Cardiac fibroblast (primary cell): ENCODE measurements around the gene PDCD1.

Experiments used
- DNase-seq, 2 donors: peaks; one replicate each; pipeline versions ENCODE4 v3.0.0 to v3.0.0-alpha.2; 2010; ENCODE audit warnings: low read depth in 2 of 2
- H3K4me3 ChIP-seq, 2 donors: replicated peaks in 1 of 2; 1 replicate in 1 of 2; 2 replicates in 1 of 2; pipeline ENCODE4 v1.5.1; 2011; ENCODE audit warnings: low read depth in 2 of 2, low read length in 2 of 2, mild to moderate bottlenecking in 2 of 2, moderate library complexity in 1 of 2
- CTCF ChIP-seq: IDR thresholded peaks from one replicate; pipeline ENCODE4 v1.5.1; 2011; ENCODE audit warnings: low read depth, mild to moderate bottlenecking, low read length, inconsistent platforms

Gene PDCD1

GRCh38 chr2:241870611-241871537, 12.2 kb upstream of the PDCD1 start:
- H3K4me3 ChIP-seq = no peak overlapping the region
- TF ChIP-seq CTCF = no peak
- peak in 1 of 2 donors; percentile 7 for DNase-seq

DNA sequence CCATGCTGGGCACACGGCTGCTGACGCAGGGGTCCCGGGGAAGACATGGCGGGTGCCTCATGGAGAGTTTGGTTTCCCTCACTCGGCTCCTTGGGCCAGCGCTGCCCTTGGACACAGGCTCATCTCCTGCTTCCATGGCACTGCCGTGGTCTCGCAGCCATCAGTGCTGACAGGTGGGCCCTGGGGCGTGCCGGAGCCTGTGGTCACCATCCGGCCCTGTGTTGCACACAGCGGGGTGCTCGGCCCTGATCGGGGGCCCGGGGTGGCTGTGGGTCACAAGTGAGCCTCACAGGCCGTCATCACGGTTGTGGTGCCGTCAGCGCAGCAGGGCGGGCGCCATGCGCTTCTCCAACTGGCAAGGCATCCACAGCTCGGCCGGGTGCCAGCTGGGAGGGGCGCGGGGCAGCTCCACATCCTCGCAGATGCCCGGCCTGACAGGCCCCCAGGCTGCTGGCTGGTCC, 11.4 kb upstream of the PDCD1 start:
- TF ChIP-seq CTCF = no peak
- DNase-seq = no peak

GRCh38 chr2:241869087-241869961, 10.6 kb upstream of the PDCD1 start, which contains the start of gene RTP5:
TSS of gene RTP5 (plus strand) at chr2:241869729. CDS start at chr2:241869757, 28 bp downstream.
- no peak for TF ChIP-seq CTCF
- no peak for DNase-seq

More for the DNA sequence above, 11.4 kb upstream of the PDCD1 start:
- H3K4me3 ChIP-seq = no peak overlapping the region

DNA sequence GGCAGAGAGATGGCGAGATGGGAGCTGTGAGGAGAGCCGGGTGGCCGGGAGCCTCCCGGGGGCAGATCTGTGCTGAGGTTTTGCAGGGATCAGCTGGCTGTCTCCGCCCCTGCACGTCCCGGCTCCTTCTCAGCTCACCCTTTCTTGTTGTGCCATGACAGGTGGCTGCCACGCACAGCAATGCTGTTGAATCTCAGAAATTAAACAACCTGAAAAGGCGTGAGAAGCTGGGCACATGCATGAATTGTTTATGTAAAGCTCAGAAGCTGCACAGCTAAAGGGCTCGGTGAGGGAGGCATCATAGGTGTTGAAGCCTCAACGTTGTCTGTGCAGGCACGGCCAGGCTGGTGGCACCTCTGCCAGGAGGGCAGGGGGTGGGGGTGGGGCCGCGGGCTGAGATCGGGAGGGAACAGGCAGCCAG, 10.0 kb upstream of the PDCD1 start:
- DNase-seq = no peak
- no peak overlapping the region for H3K4me3 ChIP-seq
- no peak for TF ChIP-seq CTCF

More at GRCh38 chr2:241869087-241869961, 10.6 kb upstream of the PDCD1 start, which contains the start of gene RTP5:
- no peak within 1 kb of the TSS for H3K4me3 ChIP-seq

DNA sequence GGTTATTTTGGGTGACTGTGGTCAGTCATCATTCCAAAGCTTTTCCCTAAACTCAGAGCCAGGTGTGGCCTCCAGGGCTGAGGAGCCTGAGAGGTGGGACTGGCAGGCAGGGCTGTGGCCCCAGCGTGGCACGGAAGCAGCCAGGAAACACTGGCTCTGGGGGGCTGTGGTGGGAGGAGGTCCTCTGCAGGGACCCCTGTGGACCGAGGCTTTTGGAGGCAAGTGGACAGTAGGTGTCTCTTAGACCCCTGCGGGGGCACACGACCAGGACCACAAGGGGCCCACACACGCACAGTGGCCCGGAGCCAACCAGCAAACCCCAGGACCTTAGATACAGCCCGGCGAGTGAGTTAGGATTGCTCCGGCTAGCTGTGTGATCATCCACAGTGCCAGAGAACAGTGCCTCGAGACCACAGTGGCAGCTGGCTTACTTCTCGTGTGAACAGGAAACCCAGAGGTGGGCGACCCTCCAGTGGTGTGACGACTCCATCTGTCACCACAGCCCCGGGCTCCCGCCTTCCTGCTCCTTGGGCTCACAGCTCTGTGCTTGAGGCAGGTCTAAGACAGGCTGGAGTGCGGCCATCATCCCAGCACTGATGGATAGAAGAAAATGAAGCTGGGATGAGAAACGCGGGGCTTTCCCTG, 9.2 kb upstream of the PDCD1 start:
- TF ChIP-seq CTCF = no peak
- no peak for DNase-seq
- H3K4me3 ChIP-seq = no peak overlapping the region
